SH-SY5Y (cell line): ENCODE data around the gene GMCL2.

Source experiments
- GATA2 ChIP-seq: IDR thresholded peaks from 2 replicates; pipeline ENCODE4 v1.6.1; 2011; ENCODE audit warnings: mild to moderate bottlenecking, low read depth, low read length
- GATA3 ChIP-seq: IDR thresholded peaks from 2 replicates; pipeline ENCODE4 v1.6.1; 2011; ENCODE audit warnings: low read depth, mild to moderate bottlenecking, low read length, moderate library complexity

GRCh38 chr5:178210073-178210535 is 22.9 kb upstream of the GMCL2 start:
- TF ChIP-seq GATA3 (no peak), GATA2 (no peak)
